Psoas muscle (tissue), 8 donors: ENCODE data around the gene CRTC3. TPM values are rescaled to one million over a fixed set of nuclear protein-coding genes. Genes with fewer than 3 reads are reported as not detected.
"Not testable (repeated sequence)": the region's sequence is repeated elsewhere in the genome, so short reads cannot be mapped to it uniquely, and the experiment has no call there.

Experiments
- ATAC-seq, 4 donors: fragments of 200-7000 bp; cut with Tn5 transposase; one replicate each; pipeline ENCODE4 v1.9.1; 2020; ENCODE audit warnings: moderate library complexity in 3 of 4, mild to moderate bottlenecking in 2 of 4
- DNase-seq, 2 donors: peaks; one replicate each; pipeline ENCODE4 v3.0.0-alpha.2; 2020
- H3K27ac ChIP-seq: fragments of 200-600 bp; one replicate; pipeline ENCODE4 v1.8.0; 2022
- H3K27me3 ChIP-seq, 3 donors: fragments of 200-600 bp in 1 of 3; one replicate each; pipeline versions ENCODE4 v1.6.1 to v1.8.0; 2013 to 2022; ENCODE audit warnings: low read length in 2 of 3, mild to moderate bottlenecking in 2 of 3, moderate library complexity in 1 of 3; ENCODE audit not compliant: insufficient read depth in 3 of 3
- H3K36me3 ChIP-seq, 2 donors: fragments of 200-600 bp in 1 of 2; one replicate each; pipeline versions ENCODE4 v1.6.1 to v1.8.0; 2013 to 2022; ENCODE audit warnings: low read depth in 1 of 2, mild to moderate bottlenecking in 1 of 2, moderate library complexity in 1 of 2; ENCODE audit not compliant: insufficient read depth in 1 of 2
- H3K4me1 ChIP-seq: fragments of 200-600 bp; one replicate; pipeline ENCODE4 v1.8.0; 2022
- H3K4me3 ChIP-seq: fragments of 200-600 bp; one replicate; pipeline ENCODE4 v1.8.0; 2022; ENCODE audit warnings: mild to moderate bottlenecking
- H3K9me3 ChIP-seq: fragments of 200-600 bp; one replicate; pipeline ENCODE4 v1.8.0; 2022
- WGBS, 3 donors: extraction: QIAGEN DNeasy Blood & Tissue Kit; methylation state at CpG; one replicate each; pipeline versions ENCODE4 v1.1.6 to v1.1.7; 2013; 5-methylcytosine and 5-hydroxymethylcytosine counted together
- intact Hi-C, 2 donors: fragments of 100-400 bp; cut with DNase I; formaldehyde crosslinking; loops; one replicate each; pipeline versions ENCODE4 v1.11.0 to v1.14.2; 2022
- polyA plus RNA-seq, 3 donors: library from polyadenylated mRNA; stranded (reverse); fragments of 200-250 nt; gene quantifications; one replicate each; pipeline ENCODE4 v1.2.3, GENCODE V29; 2013
- total RNA-seq, 4 donors: library from RNA; stranded (reverse); fragmentation: NEBNext Ultra II Directional in 2 of 4; extraction: Animal tissue kit (Norgen Biotek cat#: 25700) in 2 of 4; gene quantifications; one replicate each; pipeline versions ENCODE4 v1.2.1 to v1.2.4, GENCODE V29; 2021 to 2023
- TF ChIP-seq, protein P1 (sequence below): fragments of 200-600 bp; IDR thresholded peaks from one replicate; pipeline ENCODE4 v1.8.0; 2022; ENCODE audit warnings: antibody characterized with exemption
- donor health status: healthy with polysubstance abuse.
- donor health status: DM: no; HTN: no; CAD: no; lungs with moderate emphysema.
- donor health status: Bipolar disorder and iron deficiency.
- donor health status: healthy.
- donor health status: DM: yes; HTN: yes; CAD: no.
- donor health status: DM: no; HTN: no; CAD: no.
- donor health status: DM: no; HTN: no; CAD: no.
- donor health status: DM: yes; HTN: yes; CAD: no.

CRTC3 gene
- total and polyA plus RNA-seq, 7 donors = 6.9 to 30.8 (median 15.3) TPM

DNA sequence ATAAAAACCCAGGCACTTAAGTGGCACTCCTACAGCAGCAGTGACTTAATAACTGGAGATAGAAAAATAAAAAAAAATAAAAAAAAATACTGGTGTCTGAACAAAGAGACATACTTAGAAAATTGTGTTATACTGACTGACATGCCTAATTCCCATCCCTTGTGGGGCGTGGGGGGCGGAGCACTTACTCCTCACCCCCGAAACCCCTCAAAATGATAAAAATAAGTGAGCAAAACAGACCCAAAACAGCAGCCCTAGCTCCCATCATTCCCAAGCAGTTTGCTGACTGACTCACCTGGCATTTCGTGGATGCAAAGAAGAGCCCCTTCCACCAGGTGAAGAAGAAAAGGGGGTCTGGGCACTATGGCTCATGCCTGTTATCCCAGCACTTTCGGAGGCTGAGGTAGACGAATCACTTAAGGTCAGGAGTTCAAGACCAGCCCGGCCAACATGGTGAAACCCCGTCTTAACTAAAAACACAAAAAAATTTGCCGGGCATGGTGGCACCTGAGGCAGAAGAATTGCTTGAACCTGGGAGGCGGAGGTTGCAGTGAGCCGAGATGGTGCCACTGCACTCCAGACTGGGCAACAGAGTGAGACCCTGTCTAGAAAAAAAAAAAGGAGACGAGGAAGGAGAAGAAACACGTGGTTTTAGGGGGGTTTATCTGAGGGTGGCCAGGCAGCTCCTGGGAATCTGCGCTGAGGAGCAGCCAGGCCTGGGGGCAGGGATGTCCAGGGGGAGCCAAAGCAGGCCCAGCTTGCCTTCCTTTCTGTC lies 136.6 kb downstream of the CRTC3 start:
- Histone ChIP-seq H3K27ac (peak overlapping the region; percentile 89), H3K36me3 (no peaks in the 10 kb centered on the region), H3K4me1 (peaks cover 20% of the 10 kb centered on the region), H3K27me3 (no peaks in the 10 kb centered on the region), H3K9me3 (no peaks in the 10 kb centered on the region), H3K4me3 (peak overlapping the region; percentile 89)
- ATAC-seq (no peak), DNase-seq (no peak)
- TF ChIP-seq, protein P1, sequence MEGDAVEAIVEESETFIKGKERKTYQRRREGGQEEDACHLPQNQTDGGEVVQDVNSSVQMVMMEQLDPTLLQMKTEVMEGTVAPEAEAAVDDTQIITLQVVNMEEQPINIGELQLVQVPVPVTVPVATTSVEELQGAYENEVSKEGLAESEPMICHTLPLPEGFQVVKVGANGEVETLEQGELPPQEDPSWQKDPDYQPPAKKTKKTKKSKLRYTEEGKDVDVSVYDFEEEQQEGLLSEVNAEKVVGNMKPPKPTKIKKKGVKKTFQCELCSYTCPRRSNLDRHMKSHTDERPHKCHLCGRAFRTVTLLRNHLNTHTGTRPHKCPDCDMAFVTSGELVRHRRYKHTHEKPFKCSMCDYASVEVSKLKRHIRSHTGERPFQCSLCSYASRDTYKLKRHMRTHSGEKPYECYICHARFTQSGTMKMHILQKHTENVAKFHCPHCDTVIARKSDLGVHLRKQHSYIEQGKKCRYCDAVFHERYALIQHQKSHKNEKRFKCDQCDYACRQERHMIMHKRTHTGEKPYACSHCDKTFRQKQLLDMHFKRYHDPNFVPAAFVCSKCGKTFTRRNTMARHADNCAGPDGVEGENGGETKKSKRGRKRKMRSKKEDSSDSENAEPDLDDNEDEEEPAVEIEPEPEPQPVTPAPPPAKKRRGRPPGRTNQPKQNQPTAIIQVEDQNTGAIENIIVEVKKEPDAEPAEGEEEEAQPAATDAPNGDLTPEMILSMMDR = no peak
- intact Hi-C loops = no loop called here
- WGBS, 3 donors = 89 to 95% (median 93%) methylated on average over 13 to 14 of the region's 14 CpGs

DNA sequence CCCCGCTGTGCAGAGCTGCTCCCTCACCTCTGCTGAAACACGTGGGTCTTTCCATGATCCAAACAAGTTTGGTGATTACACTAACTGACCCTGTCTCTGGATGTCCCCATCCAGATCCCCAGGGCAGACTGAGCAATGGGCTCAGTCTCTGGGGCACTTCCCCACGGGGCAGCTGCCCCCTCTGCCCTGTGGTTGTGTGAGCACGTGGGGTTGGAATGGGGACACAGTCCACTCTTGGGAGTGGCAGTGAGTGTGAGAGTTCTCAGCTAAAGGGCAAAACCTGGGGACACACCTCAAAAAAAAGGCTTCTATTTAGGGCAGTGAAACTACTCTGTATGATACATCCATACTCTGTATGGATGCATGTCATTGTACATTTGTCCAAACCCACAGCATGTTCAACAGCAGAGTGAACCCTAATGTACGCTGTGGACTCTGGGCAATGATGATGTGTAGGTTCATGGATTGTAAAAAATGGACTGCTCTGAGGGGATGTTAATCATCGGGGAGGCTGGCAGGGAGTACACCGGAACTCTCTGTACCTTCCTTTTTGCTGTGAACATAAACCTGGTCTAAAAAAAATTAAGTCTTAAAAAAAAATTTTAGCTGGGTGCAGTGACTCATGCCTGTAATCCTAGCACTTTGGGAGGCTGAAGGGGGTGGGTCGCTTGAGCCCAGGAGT lies 137.5 kb downstream of the CRTC3 start:
- Histone ChIP-seq H3K4me1 (peaks cover 12% of the 10 kb centered on the region), H3K27ac (no peak overlapping the region), H3K27me3 (no peaks in the 10 kb centered on the region), H3K4me3 (no peak overlapping the region), H3K36me3 (no peaks in the 10 kb centered on the region), H3K9me3 (no peaks in the 10 kb centered on the region)
- TF ChIP-seq, protein P1 = no peak
- ATAC-seq = no peak
- intact Hi-C loops = no loop called here
- 84 to 89% (median 89%) methylated on average over 8 of the region's 8 CpGs for WGBS, 3 donors
- DNase-seq = no peak

DNA sequence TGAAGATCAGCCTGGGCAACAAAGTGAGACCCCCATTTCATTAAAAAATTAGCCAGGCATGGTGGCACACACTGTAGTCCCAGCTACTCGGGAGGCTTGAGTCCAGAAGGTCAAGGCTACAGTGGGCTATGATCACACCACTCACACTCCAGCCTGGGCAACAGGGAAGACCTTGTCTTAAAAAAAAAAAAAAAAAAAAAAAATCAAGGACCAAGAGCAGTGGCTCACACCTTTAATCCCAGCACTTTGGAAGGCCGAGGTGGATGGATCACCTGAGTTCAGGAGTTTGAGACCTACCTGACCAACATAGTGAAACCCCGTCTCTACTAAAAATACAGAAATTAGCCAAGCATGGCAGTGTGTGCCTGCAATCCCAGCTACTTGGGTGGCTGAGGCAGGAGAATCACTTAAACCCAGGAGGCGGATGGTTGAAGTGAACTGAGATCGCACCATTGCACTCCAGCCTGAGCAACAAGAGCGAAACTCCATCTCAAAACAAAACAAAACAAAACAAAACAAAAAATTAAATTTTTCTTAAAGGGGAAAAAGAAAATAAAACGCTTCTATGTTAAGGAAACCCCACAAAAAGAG lies 138.1 kb downstream of the CRTC3 start:
- intact Hi-C loops, ATAC-seq: not testable (repeated sequence)
- 89% methylated on average over 7 of the region's 7 CpGs for WGBS, 3 donors

DNA sequence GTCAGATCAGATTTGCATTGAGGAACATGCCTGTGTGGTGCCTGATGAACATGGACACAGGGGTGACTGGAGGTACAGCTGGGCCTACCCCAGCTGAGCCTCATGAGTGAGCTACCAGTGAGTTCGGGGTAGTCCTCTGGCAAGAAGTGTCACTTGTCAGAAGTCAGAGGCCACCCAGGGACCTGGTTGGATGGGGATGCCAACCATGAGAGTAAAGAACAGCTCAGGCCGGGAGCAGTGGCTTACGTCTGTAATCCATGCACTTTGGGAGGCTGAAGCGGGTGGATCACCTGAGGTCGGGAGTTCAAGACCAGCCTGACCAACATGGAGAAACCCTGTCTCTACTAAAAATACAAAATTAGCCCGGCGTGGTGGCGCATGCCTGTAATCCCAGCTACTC lies 140.9 kb downstream of the CRTC3 start:
- H3K27me3 ChIP-seq, H3K27ac ChIP-seq, H3K4me3 ChIP-seq, H3K36me3 ChIP-seq, H3K9me3 ChIP-seq, intact Hi-C loops, DNase-seq, H3K4me1 ChIP-seq, ATAC-seq: not testable (repeated sequence)
- 93 to 95% (median 93%) methylated on average over 8 of the region's 8 CpGs for WGBS, 3 donors

More for the DNA sequence above, 138.1 kb downstream of the CRTC3 start:
- not testable (repeated sequence) for H3K4me1 ChIP-seq, H3K9me3 ChIP-seq, H3K36me3 ChIP-seq, H3K27me3 ChIP-seq, DNase-seq, H3K4me3 ChIP-seq, H3K27ac ChIP-seq

DNA sequence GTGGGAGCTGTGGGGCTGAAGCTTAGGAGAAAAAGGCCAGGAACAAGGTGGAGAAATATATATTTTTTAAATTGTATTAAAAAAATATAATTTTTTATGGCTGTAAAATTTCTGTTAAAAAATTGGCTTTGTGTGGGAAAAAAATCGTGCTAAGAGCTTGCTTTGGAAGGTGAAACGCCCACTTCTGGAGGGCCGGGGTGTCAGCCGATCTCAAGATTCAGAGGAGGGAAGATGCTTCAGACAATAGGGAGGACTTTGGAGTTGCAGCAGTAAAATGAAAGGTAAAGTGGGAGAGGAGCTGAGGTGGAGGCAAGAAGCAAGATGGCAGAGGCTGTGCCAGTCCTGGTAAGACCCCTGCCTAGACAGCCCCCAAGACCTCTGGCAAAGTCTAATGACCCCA lies 141.5 kb downstream of the CRTC3 start:
- Histone ChIP-seq H3K9me3 (no peaks in the 10 kb centered on the region), H3K27ac (no peak overlapping the region), H3K4me3 (no peak overlapping the region), H3K4me1 (peaks cover under 1% of the 10 kb centered on the region), H3K36me3 (no peaks in the 10 kb centered on the region), H3K27me3 (no peaks in the 10 kb centered on the region)
- intact Hi-C loops = no loop called here
- DNase-seq (no peak), ATAC-seq (no peak)
- 85 to 86% (median 85%) methylated on average over 4 of the region's 4 CpGs for WGBS, 3 donors
- TF ChIP-seq, protein P1 = no peak

DNA sequence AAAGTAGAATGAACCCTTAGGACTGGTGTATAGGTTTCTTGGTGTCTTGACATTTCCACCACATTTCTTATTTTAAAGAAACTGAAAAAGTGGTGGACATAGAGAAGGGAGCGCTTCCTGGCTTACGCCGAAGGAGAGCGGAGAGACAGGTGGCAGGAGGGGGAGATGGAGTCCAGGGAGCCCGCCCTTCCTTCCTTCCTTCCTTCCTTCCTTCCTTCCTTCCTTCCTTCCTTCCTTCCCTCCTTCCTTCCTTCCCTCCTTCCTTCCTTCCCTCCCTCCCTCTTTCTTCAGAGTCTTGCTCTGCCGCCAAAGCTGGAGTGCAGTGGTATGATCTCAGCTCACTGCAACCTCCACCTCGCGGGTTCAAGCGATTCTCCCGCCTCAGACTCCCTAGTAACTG lies 143.6 kb downstream of the CRTC3 start:
- H3K4me3 ChIP-seq, H3K4me1 ChIP-seq, DNase-seq, H3K36me3 ChIP-seq, H3K9me3 ChIP-seq, intact Hi-C loops, H3K27ac ChIP-seq, ATAC-seq, H3K27me3 ChIP-seq: not testable (repeated sequence)
- 87 to 95% (median 93%) methylated on average over 9 to 10 of the region's 10 CpGs for WGBS, 3 donors
